Medulla oblongata (tissue), 1 donor: ENCODE data around the gene SPOCK1.

Source experiments
- DNase-seq: peaks from one replicate; pipeline ENCODE4 v3.0.0-alpha.2; 2015; ENCODE audit errors: extremely low spot score

The SPOCK1 gene

DNA sequence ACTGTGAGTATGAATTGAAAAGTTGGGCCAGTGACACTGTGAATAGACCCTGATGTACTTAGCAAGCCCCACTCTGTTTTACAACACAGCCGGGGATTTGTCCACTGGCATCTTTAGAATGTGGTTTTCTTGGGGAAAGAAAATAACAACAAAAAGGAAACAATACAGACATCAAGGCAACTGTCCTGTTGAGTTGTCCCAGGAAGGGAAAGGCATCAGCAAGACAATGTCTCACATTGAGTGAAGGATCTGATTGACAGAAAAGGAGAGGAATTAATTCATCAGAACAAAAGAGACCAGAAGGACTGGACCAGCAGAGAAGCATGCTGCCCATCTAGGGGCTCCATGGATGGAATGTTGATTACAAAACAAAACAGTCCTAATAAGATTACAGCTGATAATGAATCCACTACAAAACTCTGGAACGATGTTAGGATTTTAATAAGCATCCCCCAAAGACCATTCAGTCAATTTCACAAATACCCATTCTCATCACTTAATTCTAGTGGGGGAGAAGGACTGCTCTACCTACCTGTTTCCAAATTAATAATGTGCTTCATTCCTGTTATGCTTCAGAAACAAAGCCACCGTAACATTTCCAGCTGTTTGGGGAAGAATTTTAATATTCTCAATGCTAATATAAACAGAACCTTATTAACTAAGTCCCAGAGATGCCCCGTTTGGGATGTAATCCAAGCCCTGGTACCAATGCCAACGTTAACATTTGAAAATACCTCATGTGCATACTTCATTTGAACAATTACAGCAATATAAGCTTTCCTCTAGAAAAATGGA is 298.0 kb downstream of the SPOCK1 start:
- peak; percentile 43 for DNase-seq

DNA sequence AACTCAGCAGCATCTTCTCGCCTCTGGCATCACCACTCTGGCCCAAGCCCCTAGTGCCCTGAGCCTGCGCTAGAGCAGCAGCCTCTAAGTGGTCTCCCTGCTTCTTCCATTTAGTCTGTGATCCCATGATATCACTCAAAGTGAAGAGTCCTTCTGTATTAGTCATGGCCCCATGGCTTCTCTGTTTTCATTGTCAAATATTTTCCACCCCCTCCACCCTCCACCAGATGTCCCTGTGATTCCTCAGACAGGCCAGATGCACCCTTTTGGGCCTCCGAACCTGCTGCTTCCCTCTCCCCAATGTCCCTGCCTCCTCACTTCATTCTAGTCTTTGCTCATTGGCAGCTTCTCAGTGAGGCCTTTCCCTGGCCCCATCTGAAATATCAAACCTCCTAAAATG is 299.2 kb downstream of the SPOCK1 start:
- DNase-seq, result no peak

DNA sequence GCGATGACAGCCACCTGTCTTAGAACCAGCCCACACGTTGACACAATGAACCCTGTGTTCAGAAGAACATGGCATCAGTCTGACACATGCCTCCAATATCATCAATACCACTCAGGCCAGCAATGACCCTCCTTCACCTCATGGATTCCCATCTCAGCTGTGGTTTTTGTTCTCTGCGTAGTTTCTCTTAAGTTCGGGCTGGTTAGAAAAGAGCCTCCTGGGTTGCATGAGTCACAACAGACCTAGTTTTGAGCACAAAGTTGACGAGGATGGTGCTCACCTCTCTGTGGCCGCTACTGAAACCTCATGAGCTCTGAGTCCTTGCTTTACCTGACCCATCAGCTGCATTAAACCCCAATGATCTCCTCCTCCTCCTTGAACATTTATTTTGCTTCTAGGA is 299.9 kb downstream of the SPOCK1 start:
- no peak for DNase-seq

DNA sequence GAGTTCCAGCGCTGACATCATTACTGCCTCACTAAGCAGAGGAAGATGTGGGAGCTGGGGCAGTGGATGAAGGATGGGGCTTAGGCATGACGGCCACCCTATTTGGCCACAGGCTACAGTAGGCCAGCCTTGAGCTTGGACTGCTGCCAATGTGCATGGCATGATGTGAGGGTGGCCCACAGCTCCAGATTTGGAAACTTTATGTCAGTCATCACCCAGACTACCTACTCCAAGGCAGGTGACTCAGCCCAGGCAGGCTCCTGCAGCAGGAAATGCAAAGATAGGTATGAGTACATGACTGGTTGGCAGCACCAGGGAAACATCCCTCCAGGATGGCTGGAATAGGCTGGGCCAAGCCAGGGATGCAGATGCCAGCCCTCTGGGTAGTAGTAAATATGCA is 303.6 kb downstream of the SPOCK1 start:
- DNase-seq, result no peak

DNA sequence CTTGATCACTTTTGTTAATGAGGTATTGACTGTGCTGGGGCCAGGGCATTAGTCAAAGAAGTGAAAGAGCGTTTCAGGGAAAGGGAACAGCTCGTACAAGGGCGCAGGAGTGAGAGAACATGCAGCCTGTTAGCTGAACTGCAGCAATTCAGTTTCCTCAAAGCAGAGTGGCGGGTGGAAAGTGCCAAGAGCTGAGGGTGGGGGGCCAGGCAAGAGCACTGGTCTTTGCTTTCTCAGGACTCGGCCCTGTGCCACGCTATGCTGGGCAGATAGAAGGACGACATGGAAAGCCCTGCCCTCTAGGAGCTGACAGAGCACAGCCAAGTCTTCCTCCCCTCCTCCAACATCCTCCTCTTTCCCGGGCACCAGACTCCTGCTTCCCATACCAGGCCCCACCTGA is 304.8 kb downstream of the SPOCK1 start:
- DNase-seq, result no peak

DNA sequence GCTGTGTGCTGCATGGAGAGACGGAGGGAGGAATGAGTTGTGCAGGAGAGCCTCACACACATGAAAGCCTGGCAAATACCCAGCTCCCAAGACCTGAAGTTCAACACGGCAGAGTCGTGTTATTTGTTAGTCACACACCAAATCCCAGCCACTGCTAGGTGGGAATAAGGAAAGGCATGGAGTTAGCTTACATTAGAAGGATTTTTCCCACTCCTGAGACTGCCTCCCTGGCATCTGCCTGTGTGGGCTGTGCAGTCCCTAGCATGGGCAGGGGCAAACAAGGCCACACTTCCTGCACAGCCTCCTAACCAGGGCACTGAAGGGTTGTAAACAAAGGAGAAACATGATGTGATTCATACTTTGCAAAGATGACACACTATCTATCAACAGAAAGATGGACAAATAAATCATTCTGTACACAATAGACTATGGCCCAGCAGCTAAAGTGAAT is 306.8 kb downstream of the SPOCK1 start:
- DNase-seq, result no peak

DNA sequence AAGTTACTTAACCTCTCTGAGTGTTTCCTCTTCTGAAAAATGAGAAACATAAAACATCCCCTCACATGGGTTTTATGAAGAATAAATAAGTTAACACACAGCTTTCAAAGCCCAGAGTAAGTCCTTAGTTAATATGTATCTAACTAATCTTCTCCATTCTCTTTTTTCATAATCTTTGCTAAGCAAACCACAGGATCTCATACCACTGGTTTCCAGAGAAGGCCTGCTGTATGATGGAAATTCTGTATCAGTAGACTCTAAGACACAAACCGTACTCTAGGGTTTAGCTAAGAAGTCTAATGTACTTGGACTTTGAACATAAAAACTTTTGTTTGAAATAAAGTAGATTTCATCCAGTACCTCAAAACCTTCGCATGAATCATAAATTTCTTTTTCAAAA is 307.9 kb downstream of the SPOCK1 start:
- no peak for DNase-seq

DNA sequence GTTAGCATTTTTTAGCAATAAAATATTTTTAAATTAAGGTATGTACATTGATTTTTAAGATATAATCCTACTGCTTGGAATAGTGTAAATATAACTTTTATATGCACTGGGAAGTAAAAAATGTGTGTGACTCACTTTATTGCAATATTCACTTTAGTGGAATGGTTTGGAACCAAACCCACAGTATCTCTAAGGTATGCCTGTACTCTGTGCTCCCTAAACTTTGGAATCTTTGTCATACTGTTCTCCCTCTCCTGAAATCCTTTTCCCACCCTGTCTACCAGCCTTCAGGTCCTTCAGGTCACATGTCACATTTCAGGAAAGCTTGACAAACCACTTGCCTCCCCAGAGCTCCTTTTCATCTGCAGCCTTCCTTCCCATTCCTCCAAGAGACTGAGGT is 308.7 kb downstream of the SPOCK1 start:
- DNase-seq, result no peak

DNA sequence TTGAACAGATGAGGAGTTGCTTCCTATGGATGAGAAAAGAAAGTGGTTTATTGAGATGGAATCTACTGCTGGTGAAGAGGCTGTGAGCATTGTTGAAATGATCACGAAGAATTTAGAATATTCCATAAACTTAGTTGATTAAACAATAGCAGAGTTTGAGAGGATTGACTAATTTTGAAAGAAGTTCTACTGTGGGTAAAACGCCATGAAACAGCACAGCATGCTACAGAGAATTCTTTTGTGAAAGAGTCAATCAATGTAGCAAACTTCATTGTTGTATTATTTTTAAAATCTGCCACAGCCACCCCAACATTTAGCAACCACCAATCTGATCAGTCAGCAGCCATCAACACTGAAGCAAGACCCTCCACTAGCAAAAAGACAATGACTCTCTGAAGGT is 309.1 kb downstream of the SPOCK1 start:
- DNase-seq, result no peak

DNA sequence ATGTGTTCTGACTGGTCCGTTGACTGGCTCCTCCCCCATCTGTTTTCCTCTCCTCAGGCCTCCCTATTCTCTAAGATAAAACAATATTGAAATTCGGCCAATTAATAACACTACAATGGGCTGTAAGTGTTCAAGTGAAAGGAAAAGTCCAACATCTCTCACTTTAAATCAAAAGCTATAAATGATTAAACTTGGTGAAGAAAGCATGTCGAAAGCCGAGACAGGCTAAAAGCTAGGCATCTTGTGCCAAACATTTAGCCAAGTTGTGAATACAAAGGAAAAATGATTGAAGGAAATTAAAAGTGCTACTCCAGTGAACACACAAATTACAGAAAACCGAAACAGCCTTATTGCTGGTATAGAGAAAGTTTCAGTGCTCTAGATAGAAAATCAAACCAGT is 310.6 kb downstream of the SPOCK1 start:
- no peak for DNase-seq

DNA sequence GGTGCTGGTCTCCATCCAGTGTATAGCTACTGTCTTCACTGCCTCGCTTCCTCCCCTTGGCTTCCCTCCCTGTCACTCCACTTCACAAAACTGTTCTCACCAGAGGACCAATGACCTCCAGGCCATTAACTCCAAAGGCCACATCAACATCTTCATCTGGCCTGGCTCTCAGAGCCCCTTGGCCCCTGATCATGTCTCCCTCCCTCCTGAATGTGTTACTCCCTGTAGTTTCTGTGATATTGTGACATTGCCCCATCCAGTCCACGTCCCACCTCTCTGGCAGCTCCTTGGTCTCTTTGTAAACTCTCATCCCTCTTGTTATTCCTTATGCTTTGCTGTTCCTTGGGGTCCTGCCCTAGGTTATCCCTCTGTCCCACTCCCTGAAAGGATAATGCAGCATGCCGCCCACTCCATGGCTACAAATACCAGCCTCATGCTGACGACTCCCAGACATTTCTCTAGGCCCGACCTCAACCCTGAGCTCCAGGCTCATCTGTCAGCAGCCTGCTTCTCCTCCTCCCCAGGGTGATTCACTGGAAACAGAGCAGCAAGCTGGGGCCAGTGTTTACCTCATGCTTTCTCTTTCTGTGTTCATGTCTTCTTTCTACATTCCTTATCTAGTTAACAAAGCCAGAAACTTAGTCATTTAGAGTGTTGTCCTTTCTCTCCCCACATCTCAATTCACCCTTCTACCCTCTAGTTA is 312.2 kb downstream of the SPOCK1 start:
- DNase-seq, result no peak

DNA sequence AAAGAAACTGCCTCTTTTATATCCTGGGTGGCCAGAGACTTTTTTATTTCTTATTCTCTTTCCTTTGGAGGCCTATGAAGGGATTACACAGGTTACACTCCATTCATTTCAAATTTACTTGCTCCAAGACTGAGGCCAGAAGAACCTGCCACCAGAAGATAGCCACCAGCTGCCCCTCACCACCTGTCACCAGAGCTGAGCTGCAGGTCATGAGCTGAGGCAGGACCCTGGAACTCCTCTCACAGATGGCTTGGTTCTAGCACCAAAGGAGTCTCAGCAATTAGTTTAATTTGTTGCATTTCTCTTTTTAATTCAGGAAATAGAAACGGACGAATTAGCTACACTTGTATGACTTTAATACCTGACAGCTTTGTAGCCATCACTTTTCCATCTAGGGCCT is 313.9 kb downstream of the SPOCK1 start:
- DNase-seq, result no peak

DNA sequence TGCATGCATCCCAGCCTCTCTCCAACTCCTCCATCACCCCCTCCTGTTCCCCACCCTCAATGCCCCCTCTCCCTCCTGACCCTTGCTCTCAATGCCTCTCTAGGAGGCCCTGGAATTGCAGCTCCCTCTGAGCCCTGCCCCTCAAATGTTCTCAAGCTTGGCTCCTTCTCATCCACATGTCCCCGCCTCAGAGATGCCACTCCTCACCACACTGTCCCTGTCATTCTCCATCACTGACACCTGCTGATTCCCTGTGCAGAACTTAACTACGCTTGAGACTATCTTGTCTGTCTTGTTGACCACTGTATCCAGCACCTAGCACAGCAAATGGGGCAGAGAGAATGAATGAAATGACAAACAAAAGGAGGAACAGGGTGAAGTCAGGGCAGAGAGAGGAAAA is 314.4 kb downstream of the SPOCK1 start:
- DNase-seq, result no peak

DNA sequence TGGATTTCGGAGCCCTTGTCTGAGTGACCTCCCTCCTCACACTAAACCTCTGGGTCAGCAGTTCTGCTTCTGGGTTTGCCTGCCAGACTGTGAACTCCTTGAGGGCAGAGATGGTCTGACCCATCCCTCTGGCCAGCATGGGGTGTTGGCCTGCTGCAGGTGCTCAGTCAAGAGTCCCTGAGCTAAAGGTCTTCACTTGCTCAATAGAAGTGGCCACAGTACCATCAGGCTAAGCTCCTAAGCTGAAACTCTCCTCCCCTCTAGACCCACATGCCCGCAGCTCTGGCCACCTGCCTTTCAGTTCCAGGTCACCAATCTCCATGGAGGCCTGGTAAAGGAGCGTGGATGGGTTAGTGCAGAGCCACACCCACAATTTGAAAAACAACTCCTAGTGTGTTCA is 316.6 kb downstream of the SPOCK1 start:
- no peak for DNase-seq

DNA sequence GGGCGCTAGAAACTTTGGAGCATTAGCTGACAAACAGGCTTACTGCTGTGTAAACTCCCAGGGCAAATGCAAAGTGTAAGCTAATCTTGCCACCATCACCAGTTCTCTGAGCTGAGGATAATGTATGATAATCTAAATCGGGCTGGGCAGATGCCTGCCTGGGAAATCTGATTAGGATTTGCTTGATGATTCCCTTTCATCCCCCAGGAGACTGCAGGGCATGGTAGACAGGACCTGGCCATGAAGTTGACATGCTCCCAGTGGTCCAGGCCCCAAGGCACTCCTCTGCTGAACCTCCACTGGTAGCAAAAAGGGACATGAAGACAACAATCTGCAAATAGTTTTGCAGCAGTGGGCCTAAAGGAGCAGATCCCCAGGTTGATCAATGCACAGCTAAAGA is 317.5 kb downstream of the SPOCK1 start:
- no peak for DNase-seq

DNA sequence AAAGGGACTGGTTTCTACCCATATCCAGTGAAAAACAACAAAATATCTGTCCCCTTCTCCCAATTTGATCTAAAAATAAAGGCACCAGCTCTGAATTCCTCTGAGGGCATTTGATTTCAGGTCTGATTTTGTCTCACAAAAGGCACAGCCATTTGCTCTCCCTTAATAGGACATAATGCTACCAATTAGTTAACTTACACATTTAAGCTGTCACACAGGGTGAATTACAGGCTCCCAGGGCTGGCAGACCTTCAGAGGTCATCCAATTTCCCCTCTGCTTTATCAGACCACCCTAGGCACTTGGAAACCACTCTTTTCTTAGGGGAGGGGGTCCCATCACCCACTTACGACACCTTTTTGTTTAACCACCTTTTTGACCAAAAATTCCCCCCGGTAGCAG is 319.9 kb downstream of the SPOCK1 start:
- DNase-seq, result no peak

DNA sequence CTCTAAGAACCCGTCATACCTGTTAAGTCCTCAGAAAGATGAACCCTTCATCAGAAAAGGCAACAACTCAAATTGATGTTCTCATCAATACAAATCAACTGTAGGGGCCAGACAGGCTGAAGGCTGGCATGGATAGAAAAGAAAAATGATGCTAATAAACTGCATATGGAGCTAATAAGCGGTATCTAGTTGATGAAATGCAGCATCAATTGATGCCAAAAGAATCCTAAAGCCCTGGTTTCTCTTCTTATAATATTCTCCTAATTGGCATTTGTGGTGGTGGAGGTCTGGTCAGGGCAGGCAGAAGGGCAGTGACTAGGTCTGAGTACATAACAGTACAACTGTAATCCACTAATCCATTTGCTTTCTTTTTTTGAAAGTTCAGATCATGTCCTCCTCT is 322.5 kb downstream of the SPOCK1 start:
- DNase-seq, result no peak

DNA sequence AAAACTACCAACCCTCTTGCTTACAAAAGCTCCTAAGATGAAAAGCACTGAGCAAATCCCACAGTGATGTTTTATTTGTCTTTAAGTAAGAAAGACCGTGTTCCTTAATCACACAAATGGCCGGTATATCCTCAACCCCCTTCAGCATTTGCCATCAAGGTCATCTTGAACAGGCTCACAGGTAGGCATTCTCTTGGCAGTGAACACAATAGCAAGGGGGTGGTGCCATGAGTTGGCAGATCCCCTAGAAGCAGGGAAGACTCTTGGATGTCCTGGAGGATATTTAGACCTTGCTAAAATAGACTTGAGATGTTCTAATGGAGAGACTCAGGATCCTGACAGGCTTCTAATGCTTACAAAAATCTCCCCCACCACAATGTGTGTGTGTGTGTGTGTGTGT is 323.0 kb downstream of the SPOCK1 start:
- DNase-seq, result no peak

DNA sequence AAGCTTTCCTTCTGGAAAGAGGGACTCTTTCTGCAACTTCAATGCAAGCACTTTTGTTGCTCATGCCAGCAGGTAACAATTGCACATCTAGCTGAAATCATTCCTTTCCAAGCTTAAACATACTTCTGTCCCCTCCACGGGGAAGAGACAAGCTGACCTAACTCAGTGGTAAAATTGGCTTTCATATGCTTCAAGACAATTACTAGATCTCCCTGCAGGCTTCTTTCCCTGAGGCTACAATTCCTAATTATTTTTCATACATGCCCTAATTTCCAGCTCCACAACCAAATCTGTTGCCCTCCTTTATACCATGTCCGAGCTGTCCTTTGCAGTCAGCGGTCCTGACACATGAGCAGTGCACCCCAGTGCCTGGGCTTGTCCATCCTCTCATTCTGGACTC is 324.9 kb downstream of the SPOCK1 start:
- no peak for DNase-seq

DNA sequence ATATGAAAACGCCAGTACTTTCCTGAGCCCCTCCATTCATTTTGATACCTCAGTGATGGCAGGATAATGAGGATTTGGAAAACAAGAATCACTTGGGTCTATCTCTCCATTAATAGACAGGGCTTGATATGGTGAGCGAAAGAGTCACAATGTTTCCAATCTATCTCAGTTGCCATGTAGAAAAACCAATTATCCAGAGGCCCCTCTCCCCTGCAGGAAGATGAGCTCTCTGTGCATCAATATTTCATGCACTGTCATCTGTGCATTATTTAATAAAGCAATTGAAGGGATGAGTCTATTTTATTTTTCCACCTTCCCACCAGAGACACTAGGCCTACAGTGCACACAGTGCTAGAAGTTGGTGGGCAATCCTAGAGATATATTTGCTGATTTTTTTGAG is 326.9 kb downstream of the SPOCK1 start:
- DNase-seq, result no peak

DNA sequence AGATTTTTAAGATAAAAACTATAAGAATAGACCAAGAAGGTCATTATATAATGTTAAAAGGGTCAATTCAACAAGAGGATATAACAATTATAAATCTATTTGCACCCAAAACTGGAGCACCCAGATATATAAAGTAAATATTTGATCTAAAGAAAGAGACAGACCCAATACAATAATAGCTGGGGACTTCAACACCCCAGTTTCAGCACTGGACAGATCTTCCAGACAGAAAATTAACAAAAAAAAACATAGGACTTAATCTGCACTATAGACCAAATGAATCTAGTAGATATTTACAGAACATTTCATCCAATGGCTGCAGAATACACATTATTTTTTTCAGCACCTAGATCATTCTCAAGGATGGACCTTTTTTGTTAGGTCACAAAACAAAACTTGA is 331.9 kb downstream of the SPOCK1 start:
- DNase-seq, result no peak

DNA sequence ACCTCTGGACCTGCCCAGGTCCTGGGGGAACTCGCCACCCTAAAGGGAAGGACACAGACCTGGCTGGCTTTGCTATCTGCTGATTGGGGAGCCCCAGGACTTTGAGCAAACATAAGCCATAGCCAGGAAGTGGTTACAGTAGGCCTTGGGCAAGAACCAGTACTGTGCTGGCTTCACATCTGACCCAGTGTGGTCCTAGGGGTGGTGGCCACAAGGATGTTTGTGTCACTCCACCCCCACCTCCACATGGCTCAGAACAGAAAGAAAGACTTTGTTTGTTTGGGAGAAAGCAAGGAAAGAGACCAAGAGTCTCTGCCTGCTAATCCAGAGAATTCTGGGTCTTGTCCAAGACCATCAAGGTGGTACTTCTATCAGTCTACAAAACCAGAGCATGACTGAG is 334.2 kb downstream of the SPOCK1 start:
- no peak for DNase-seq

DNA sequence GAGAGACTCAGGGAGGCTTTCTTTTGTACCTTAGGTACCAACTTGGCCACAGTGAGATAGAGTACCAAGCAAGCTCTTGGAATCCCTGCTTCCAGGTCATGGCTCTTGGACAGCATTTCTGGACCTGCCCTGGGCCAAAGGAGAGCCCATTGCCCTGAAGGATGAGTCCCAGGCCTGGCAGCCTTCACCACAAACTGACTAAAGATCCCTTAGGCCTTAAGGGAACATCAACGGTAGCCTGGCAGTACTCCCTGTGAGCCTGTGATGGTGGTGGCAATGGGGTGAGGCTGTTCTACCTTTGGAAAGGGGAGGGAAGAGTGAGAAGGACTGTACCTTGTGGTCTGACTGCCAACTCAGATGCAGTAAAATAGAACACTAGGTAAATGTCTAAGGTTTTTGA is 334.6 kb downstream of the SPOCK1 start:
- no peak for DNase-seq

DNA sequence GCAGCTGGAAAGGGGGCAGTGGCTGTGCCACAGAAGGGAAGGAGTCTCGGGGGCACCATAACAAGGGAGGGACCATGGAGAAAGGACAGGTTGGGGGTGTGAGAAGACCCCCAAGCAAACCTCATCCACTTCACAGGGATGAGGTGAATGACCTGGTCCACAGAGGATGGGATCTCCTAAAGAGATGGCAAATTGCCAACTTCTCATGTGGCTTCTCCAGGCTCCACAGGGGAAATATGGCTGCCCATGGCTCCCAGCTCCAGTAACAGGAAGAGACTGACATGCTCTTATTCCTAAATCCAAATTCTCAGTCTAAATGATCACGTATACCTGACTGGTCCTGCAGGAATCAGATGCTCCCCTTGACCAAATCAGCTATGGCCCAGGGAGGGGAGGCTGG is 340.4 kb downstream of the SPOCK1 start:
- DNase-seq, result no peak
